ENCODE results near the gene KDELR1.

KDELR1 gene

DNA sequence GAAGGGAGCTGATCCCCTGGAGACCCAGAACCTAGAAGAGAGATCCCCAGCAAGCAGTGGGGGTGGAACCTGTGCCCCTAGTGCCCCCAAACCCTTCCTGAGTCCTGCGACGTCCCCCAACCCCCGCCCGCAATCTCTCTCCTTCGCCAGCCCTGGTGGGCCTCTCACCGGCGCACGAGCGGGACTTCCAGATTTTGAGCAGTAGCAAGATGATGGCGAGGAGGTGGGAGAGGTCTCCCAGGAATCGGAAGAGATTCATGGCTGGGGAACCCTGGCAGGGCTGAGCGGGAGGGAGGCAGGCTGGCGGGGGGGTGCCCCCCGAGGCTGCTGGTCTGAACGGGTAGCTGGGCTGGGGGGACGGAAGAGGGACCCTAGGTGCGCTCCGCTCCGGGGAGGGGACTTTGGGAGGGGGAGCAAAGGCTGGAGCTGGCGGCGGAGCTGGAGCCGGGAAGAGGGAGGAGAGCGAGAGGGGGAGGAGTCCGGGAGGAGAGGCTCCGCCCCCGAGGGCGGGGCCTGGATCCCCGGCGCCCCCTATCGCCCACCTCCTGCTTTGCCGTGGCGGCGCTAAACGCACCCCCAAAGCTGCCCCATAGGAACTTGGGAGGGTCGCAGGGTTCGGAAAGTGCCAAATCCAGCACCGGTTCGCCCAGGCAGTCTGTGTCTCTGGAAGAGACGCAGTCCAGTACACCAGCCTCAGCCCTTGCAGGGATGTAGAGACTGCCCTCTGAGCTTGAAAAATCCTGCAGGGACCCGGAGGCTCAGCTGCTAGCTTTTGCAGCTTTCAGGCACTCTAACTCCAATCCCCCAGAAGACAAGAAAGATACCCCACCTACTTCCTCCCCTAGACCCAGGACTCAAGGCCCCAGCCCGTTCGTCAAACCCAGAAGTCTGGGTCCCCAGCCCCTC lies at the start of gene KDELR1:
Gene KDELR1, minus strand, starts transcription at position 452 of the 906 bp plus-strand sequence. Its CDS starts 193 bp downstream, at position 259.
- DNase-seq: peak; percentile 77

DNA sequence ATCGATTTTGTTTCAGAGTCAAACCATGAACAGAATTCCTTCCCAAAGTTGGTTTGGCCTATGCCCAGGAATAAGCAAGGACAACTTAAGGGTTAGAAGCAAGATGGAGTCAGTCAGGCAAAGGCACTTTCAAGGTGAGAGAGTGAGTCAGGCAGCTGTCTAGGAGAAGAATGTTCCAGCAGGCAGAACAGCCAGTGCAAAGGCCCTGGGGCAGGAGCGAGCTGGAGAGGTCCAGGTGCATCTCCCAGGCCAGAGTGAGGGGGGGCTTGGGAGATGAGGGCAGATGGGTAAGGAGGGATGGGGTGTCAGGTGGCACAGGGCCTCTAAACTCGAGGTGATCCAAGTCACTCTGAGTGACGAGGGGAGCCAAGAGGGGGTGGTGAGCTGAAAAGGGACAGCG lies 45.2 kb upstream of the KDELR1 start:
- DNase-seq: no peak

DNA sequence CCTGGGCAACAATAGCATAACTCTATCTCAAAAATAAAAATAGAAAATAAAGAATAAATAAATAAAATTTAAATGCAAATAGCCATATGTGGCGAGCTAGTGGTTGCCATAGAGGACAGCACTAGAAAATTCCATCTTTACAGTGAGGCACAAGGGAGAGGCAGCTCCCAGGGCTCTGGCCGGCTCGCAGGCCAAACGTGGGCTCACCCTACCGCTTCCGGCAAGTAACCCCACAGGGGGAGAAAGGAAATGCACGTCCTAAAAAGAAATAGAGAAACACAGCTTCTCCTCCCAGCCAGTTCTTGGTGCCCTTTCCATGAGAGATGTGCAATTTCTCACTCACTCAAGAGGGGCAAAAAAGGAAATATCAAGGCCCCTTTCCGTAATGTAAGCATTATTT lies 42.0 kb upstream of the KDELR1 start:
- DNase-seq: no peak

DNA sequence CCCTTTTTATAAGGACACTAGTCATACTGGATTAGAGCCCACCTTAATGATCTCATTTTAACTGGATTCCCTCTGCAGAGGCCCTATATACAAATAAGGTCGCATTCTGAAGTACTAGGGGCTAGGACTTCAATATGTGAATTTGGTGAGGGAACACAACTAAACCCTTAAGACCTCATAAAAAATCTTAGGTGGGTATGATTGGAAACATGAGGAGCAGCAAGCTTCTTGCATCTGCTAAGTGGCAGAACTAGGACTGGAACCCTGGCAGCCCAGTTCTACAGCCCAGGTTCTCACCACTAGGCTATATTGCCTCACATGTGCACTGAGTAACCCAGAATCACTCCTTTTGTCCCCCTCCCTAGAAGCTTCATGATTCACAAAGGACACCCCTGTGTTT lies 37.3 kb upstream of the KDELR1 start:
- no peak for DNase-seq

DNA sequence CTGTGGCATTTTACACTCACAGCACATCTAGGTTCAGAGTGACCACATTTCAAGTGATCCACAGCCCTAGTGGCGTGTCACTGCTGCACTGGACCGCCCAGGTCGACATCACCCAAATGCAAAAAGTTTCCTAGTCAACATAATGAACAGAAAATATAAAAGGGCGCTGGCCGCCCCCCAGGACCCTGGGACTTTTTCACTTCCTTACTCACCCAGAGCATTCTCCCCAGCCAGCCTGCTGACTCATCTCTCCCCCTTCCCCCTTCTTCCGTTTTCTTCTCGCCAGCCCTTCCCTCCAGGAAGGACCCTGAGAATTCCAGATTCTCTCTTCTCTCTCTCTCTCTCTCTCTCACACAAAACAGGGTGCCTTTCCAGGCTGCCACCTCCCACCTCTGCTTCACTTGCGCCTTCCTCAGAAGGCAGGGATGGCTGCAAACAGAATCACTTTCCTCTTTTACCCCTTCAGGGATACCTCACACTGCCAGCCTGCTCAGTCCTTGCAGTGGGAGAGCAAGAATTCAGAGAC lies 33.4 kb upstream of the KDELR1 start:
- peak; percentile 86 for DNase-seq

DNA sequence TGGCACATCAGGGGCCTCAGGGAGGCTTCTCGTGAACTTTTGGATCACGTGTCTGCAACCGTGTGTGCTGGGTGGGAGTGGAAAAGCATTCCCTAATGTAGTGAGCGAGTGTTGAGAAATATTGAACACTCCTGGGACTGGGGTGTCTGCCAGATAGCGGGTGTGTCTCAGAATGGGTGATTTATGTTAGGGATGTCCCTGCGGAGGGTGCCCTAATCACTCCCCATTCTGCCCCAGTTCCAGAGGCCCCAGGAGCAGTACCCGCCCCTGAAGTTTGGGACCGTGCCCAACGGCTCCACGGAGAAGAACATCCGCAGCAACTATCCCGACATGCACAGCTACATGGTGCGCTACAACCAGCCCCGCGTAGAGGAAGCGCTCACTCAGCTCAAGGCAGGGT lies 30.2 kb upstream of the KDELR1 start:
- DNase-seq: no peak

DNA sequence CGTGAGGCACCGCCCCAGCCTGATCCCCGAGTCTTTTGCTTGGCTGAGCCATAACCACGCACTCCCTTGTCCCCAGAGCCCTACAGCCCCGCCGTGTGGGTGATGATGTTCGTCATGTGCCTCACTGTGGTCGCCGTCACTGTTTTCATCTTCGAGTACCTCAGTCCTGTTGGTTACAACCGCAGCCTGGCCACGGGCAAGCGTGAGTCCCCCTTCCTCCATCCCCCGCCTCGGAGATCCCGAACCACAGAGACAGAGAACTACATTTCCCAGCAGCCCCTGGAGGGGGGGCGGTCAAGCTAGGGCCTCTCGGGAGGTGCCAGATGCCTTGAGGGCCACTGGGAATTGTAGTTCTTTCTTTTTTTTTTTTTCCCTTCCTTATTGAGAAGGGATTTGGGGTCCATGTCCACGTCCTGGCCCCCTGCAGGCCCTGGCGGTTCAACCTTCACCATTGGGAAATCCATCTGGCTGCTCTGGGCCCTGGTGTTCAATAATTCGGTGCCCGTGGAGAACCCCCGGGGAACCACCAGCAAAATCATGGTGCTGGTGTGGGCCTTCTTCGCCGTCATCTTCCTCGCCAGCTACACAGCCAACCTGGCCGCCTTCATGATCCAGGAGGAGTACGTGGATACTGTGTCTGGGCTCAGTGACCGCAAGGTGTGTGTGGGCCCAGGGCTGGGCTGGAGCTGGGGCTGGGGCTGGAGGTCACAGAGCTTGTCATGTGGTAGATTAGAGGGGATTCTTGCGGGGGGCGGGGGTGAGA lies 28.0 kb upstream of the KDELR1 start:
- DNase-seq: peak; percentile 69

DNA sequence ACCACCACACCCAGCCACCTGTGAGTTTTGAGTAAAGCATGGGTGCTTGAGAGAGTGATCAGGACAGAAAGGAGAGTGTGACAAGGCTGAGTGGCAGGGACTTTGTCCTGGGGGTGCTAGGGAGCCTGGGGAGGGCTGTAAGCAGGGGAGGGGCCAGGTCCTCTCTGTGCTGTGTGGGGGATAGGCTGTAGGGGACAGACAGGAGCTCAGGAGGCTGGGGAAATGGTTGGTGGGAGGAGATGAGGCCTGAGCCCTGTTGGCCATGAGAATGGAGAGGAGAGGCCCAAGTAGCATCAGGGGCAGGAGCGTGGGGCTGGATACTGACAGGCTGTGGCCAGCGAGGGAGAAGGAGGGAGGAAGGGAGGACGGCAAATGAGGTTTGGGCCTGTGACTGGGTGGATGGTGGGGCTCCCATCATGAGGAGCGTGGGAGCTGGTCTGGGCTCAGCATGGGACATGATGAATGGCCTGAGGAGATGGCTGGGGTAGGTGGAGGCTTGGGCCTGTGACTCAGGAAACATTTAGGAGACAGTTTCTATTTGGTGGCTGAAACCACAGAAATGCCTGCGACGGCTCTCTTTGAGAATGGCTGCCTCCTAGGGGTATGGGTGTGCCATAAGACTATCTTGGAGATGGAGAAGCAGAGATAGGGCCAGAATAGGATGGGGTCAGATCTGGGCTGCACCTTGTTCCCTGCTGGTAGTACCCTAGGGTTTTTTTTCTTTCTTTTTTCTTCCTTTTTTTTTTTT lies 27.1 kb upstream of the KDELR1 start:
- DNase-seq: peak; percentile 82

DNA sequence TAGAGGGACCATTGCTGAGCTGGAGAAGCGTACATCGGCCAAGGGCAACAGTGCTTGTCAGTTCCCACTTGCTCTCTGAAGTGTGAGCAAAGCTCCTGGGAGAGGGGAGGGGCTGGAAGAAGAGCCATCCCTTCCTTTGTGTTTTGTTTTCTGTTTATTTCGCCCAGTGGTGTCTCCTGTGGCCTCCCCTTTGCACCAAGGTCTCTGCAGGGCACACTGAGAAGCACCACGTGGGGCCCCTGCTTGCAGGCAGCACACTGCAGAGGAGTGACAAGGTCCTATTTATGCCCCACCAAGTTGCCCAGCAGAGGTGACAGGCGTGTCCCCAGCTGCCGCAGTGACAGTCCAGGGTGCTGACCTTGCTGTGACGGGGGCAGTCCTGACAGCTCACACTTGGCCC lies 26.1 kb upstream of the KDELR1 start:
- no peak for DNase-seq

DNA sequence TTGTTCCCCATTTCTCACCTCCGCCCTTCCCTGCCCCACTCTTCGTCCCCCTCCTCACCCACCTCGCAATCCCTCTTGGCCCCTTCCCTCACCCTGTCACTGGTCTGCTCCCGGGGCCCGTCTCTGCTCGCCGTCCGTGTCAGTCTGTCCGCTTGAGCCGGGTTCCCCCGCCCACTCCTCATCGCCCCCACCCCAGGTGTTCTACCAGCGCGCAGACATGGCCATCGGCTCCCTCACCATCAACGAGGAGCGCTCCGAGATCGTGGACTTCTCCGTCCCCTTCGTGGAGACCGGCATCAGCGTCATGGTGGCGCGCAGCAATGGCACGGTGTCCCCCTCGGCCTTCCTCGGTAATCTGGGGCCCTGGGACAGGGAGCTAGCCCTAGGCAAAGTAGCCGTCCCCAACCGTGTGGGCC lies 24.5 kb upstream of the KDELR1 start:
- DNase-seq: no peak

DNA sequence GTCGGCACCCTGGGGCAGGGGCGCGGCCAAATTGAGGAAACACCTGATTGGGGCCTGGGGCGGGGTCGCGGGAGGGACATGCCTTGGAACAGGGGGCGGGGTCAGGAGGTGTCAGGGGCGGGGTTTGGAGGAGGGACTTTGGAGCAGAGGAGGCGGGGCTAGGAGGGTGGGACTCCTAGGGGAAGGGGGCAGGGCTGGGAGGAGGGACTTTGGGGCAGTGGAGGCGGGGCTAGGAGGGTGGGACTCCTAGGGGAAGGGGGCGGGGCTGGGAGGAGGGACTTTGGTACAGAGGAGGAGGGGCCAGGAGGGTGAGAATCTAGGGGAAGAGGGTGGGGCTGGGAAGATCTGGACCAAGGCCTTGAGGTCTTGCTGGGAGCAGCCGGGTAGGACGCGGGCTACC lies 24.0 kb upstream of the KDELR1 start:
- DNase-seq: peak; percentile 81

DNA sequence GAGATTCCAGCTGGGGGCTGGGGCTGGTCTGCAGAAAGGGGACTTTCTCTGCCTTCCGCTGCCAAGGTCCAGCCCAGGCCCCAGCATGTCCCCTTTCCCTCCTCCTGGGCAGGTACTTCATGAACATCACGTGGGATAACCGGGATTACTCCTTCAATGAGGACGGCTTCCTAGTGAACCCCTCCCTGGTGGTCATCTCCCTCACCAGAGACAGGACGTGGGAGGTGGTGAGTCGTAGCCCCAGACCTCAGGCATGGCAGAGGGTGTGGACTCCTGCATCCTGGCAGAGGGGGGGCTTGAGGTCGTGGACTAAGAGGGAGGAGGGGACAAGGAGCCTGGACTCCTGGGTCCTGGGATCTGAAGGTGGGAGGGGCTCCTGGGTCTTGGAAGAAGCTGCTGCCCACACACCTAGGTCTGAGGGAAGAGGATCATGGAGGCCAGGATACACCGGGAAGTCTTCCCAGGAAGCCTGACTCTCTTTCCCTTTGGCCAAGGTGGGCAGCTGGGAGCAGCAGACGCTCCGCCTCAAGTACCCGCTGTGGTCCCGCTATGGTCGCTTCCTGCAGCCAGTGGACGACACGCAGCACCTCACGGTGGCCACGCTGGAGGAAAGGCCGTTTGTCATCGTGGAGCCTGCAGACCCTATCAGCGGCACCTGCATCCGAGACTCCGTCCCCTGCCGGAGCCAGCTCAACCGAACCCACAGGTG lies 22.7 kb upstream of the KDELR1 start:
- peak; percentile 80 for DNase-seq

DNA sequence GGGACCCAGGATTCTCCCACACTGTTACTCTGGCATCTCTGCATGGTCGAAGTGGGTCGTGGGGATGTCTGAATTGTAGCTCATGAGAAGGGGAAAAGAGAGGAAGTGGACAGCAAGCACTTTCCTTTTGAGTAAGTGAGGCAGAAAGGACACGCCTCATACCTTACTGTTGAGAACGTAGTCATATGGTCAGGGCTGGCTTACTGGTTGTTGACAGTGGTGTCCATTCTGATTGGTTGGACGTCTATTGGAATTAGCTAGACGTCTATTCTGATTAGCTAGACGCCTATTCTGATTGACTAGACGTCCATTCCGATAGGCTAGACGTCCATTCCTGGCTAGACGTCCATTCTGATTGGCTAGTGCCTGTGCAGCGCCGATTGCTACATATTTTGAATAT lies 14.5 kb upstream of the KDELR1 start:
- DNase-seq: no peak

DNA sequence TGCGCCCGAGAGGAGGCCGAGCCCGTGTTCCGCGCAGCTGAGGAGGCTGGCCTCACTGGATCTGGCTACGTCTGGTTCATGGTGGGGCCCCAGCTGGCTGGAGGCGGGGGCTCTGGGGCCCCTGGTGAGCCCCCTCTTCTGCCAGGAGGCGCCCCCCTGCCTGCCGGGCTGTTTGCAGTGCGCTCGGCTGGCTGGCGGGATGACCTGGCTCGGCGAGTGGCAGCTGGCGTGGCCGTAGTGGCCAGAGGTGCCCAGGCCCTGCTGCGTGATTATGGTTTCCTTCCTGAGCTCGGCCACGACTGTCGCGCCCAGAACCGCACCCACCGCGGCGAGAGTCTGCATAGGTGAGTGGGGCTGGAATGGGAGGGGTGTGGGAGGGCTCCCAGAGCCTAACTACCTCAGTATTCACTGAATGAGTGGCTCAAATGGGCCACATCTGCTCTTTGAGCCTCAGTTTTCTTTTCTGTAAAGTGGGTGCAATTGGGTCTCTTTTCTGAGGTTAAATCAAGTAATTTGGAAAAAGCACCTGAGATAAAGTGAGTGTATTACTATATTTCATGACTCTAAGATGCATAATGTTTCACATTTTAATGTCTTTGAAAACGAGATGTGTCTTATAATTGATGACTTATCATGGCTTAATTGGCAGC lies 13.8 kb upstream of the KDELR1 start:
- DNase-seq: no peak

DNA sequence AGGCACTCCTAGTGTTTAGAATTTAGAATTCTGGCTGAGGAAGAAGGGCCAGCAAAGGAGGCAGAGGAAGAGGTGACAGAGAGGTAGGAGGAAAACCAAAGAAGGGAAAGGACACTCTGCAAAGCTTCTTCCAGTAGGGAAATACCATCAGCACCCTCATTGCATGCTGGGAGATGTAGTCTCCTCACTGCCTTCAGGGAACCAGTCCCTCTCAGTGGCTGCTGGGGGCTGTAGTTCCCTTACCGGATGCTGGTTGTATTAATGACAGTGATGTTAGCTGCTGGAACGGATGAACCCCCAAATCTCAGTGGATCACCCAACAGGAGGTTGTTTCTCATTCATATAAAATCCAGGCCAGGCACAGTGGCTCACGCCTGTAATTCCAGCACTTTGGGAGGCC lies 12.3 kb upstream of the KDELR1 start:
- peak; percentile 63 for DNase-seq

DNA sequence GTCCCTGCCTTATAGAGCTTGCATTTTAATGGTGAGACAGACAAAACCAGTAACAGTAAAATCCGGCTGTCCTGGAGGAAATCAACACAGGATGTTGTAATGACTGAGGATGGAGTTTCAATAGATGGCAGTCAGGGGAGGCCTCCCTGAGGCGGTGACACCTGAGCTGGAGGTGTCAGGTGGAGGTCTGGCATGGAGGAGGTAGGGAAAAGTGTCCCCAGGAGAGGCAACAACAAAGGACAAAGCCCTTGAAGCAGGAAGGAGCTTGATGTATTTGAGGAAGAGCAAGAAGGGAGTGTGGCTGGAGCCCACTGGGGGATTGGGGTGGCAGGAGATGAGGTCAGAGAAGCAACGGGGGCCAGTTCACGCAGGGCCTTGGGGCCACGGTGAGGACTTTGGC lies 9.9 kb upstream of the KDELR1 start:
- no peak for DNase-seq

DNA sequence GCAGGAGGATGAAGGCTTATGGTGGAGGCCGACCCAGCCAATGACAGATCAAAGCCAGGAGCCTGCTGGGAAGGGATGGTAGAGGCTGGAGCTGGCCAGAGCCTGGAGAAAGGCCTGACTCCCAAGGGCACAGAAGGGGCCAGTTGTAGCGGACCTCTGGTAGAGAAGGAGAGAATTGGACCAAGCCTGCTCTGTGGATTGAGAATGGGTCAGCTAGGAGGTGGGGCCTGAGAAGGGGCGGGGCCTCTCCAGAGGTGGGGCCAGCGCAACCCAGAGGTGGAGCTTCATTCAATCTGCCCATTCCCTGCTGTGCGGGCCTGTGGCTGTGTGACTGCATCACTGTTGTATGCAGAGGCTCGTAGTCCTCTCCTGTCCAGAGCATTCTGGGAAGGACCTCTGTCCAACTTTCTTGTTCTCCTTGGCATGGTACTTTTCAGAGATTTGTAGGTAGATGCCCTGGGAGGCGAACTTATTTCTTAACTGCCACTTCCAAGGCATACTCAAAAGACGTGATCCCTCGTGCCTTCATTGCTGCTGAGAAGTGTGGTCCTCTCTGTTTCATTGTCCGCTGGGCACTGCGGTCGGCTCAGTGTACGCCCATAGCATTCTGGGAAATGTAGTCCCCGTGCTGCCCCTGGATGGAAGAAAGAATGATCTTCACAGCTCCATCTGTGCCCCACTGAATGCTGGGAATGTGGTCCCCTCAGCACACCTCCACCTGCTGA lies 8.8 kb upstream of the KDELR1 start:
- peak; percentile 81 for DNase-seq

DNA sequence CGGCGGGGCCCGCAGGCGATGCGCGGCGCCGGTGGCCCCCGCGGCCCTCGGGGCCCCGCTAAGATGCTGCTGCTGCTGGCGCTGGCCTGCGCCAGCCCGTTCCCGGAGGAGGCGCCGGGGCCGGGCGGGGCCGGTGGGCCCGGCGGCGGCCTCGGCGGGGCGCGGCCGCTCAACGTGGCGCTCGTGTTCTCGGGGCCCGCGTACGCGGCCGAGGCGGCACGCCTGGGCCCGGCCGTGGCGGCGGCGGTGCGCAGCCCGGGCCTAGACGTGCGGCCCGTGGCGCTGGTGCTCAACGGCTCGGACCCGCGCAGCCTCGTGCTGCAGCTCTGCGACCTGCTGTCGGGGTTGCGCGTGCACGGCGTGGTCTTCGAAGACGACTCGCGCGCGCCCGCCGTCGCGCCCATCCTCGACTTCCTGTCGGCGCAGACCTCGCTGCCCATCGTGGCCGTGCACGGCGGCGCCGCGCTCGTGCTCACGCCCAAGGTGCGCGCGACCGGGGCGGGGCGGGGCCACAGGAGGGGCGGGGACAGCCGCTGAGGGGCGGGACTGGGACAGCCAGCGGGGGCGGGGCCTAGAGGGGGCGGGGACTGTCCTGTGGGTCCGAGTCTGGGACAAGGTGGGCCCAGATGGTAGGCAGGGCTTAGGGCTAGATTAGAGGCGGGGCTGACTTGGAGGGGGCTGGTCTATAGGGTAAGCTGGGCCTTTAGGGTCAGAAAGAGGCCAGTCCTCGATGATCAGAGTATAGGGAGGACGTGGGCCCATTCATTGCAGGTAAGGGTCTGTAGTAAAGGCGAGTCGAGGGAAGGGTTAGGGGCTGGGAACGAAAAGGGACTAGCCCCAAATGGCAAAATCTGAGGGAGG lies 7.3 kb upstream of the KDELR1 start:
- DNase-seq: peak; percentile 90

DNA sequence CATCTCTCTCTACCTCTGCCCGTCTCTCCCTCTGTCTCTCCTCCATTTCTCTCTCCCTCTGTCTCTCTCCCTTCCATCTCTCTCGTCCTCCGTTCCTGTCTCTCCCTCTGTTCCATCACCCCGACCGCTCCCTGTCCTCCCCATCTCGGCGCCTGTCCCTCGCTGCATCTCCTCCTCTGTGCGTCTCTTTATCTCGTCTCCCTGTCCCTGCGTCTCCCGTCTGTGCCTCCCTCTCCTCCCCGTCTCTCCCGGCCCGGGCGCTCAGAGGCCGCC lies 6.7 kb upstream of the KDELR1 start:
- DNase-seq: no peak
